Activated CD8-positive, alpha-beta T cell treated with anti-CD3 and anti-CD28 coated beads for 36 hours (primary cell): Measurements from ENCODE around the gene SMIM33. TPM values are rescaled to one million over a fixed set of nuclear protein-coding genes. Genes with fewer than 3 reads are reported as not detected.
"Not testable (repeated sequence)": the region's sequence is repeated elsewhere in the genome, so short reads cannot be mapped to it uniquely, and the experiment has no call there.

ENCODE experiments used
- ATAC-seq: fragments of 200-7000 bp; cut with Tn5 transposase; one replicate; pipeline ENCODE4 v1.10.0; 2021; ENCODE audit warnings: mild to moderate bottlenecking, moderate library complexity
- CTCF ChIA-PET: fragments of 350-600 bp; sonication (Branson Sonifier 250); formaldehyde crosslinking; loops from one replicate; lab custom pipeline; 2021; ENCODE audit warnings: antibody characterized with exemption; lab: Charles Lee
- POLR2A ChIA-PET: fragments of 350-600 bp; sonication (Branson Sonifier 250); formaldehyde crosslinking; loops from one replicate; lab custom pipeline; 2021; ENCODE audit warnings: antibody characterized with exemption; lab: Charles Lee
- DNase-seq: peaks from one replicate; pipeline ENCODE4 v3.0.0-alpha.2; 2020
- H3K27ac Mint-ChIP-seq: one replicate; pipeline ENCODE4 v1.8.0; 2021; ENCODE audit warnings: mild to moderate bottlenecking, mixed read lengths
- H3K27me3 Mint-ChIP-seq: one replicate; pipeline ENCODE4 v1.8.0; 2021; ENCODE audit warnings: mixed read lengths
- H3K36me3 Mint-ChIP-seq: one replicate; pipeline ENCODE4 v1.8.0; 2021; ENCODE audit warnings: low read depth, mixed read lengths
- H3K4me1 Mint-ChIP-seq: one replicate; pipeline ENCODE4 v1.8.0; 2021; ENCODE audit warnings: low read depth, mixed read lengths
- H3K4me3 Mint-ChIP-seq: one replicate; pipeline ENCODE4 v1.8.0; 2021; ENCODE audit warnings: mild to moderate bottlenecking, moderate library complexity, mixed read lengths
- H3K9me3 Mint-ChIP-seq: one replicate; pipeline ENCODE4 v1.8.0; 2021; ENCODE audit warnings: mixed read lengths
- intact Hi-C: fragments of 100-400 bp; cut with micrococcal nuclease; formaldehyde crosslinking; loops from one replicate; pipeline ENCODE4 v1.10.0; 2022
- total RNA-seq, 2 experiments: library from RNA; stranded (reverse); gene quantifications; one replicate each; pipeline ENCODE4 v1.2.3, GENCODE V29; 2021
- TF ChIP-seq, protein P1 (sequence below): fragments of 200-600 bp; IDR thresholded peaks from one replicate; pipeline ENCODE4 v1.8.0; 2022; ENCODE audit warnings: antibody characterized with exemption, mild to moderate bottlenecking

Gene SMIM33
- total RNA-seq, 2 experiments from 2014 or later = 0.16 TPM; not detected in 1

DNA sequence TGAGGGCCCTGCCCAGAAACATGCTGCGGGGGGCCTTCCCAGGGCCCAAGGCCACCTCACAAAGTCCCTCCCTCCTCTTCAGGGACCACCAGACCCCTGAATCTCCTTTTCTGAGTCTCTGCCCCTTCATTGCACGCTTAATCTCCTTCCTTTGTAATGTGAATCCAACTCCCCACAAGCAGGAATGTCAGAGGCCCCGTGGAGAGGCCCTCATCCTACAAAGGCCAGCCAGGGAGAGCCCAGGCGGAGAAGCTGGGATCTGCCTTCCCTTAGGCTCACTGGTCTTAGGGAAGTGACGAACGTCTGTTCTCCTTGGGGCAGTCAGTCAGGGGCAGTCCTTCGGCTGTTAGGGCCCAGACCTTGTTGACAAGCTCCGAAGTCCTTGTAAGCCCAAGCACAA, 2.3 kb downstream of the SMIM33 start:
- ATAC-seq = no peak
- no peak overlapping the region for H3K4me3 Mint-ChIP-seq
- TF ChIP-seq, protein P1, sequence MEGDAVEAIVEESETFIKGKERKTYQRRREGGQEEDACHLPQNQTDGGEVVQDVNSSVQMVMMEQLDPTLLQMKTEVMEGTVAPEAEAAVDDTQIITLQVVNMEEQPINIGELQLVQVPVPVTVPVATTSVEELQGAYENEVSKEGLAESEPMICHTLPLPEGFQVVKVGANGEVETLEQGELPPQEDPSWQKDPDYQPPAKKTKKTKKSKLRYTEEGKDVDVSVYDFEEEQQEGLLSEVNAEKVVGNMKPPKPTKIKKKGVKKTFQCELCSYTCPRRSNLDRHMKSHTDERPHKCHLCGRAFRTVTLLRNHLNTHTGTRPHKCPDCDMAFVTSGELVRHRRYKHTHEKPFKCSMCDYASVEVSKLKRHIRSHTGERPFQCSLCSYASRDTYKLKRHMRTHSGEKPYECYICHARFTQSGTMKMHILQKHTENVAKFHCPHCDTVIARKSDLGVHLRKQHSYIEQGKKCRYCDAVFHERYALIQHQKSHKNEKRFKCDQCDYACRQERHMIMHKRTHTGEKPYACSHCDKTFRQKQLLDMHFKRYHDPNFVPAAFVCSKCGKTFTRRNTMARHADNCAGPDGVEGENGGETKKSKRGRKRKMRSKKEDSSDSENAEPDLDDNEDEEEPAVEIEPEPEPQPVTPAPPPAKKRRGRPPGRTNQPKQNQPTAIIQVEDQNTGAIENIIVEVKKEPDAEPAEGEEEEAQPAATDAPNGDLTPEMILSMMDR = no peak
- H3K36me3 Mint-ChIP-seq = peaks cover 13% of the 10 kb centered on the region
- ChIA-PET POLR2A (interaction anchor here (1.2 to 2.5 kb wide), 3 partner anchors 9 to 32 kb away, joined by 4 to 8 read pairs (median 5); partner anchors contain the start of gene STING1), CTCF (interaction anchor here (1.3 to 1.9 kb wide), 3 partner anchors 9 to 51 kb away, joined by 3 to 7 read pairs (median 4); no protein-coding TSS in a partner anchor)
- intact Hi-C loops = no loop called here
- no peak overlapping the region for H3K27ac Mint-ChIP-seq
- no peak for DNase-seq
- no peaks in the 10 kb centered on the region for H3K27me3 Mint-ChIP-seq
- no peaks in the 10 kb centered on the region for H3K9me3 Mint-ChIP-seq
- peaks cover 68% of the 10 kb centered on the region for H3K4me1 Mint-ChIP-seq

DNA sequence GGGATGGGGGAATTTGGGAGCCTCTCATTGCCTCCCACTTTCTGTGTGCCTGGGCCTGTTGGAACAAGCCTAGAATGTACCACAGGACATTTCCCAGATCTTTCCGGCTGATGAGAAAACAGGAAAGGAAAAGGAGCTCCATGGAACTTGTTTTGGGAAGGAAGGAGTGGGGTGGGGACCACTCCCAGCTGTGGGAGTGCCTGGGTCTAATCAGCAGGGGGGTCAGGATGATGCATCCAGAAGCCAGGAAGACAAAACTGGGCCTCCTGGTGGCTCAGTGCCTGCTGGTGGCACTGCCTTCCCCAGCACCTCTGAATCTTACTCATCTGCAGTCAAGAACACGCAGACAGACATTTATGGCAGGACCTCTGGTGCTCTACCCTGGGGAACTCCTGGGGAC, 2.8 kb downstream of the SMIM33 start:
- ATAC-seq (no peak), DNase-seq (no peak)
- Mint-ChIP-seq H3K9me3 (no peaks in the 10 kb centered on the region), H3K27me3 (no peaks in the 10 kb centered on the region), H3K36me3 (peaks cover 13% of the 10 kb centered on the region), H3K4me1 (peaks cover 66% of the 10 kb centered on the region), H3K4me3 (no peak overlapping the region), H3K27ac (no peak overlapping the region)
- ChIA-PET POLR2A (interaction anchor here (1.2 to 2.5 kb wide), 4 partner anchors 9 to 33 kb away, joined by 3 to 8 read pairs (median 4); partner anchors contain the start of gene STING1), CTCF (interaction anchor here (1.3 to 1.9 kb wide), 3 partner anchors 8 to 51 kb away, joined by 3 to 7 read pairs (median 4); no protein-coding TSS in a partner anchor)
- TF ChIP-seq, protein P1 = no peak
- intact Hi-C loops = no loop called here

DNA sequence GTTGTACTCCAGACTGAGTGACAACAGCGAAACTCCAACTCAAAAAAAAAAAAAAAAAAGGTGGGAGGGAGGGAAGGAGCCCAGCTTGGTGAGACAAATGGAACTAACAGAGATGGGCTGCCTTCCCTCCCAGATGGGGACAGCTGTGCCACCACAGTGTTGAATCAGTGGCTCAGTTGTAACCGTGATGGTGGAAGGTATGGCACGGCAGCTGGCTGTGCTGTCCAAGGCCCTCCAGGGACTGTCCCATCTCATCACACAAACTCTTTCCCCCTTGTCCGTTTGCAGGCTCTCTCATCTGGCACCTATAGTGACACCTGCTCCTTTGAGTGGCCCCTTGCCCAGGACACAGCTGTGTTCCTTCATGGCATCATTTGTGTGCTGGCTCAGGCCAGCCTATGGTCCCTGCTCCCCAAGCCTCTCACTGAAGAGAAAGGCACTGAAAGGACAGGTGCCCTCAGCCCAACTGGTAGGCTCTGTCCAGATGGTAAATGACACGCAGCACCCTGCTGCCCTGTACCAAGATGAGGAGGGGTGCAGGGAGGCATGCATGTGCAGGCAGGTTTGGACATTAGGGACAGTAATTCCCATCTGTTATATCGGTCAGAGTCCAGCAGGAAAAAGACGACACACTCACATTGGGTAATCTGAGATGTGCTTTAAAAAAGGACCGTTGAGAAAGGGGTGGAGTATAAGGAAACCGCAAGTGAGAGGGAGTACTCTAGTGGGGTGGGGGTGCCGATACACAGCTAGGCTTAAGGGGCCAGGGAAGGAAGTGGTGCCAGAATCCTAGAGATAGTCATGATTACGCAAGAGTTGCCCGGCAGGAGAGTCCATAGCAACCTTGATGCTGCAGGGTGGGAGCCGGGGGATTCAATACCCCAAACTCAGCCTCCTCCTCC, 4.3 kb downstream of the SMIM33 start:
- POLR2A ChIA-PET = interaction anchor here (0.6 to 2.5 kb wide), 7 partner anchors 7 to 54 kb away, joined by 3 to 8 read pairs (median 4); partner anchors contain the start of gene STING1
- Mint-ChIP-seq H3K4me1 (peaks cover 62% of the 10 kb centered on the region), H3K27ac (peak overlapping the region; percentile 64), H3K36me3 (peaks cover 17% of the 10 kb centered on the region), H3K27me3 (no peaks in the 10 kb centered on the region), H3K9me3 (no peaks in the 10 kb centered on the region), H3K4me3 (no peak overlapping the region)
- intact Hi-C loops = no loop called here
- TF ChIP-seq, protein P1 = no peak
- ATAC-seq = no peak
- DNase-seq = peak; percentile 24
- CTCF ChIA-PET = interaction anchor here (1.3 kb wide), 1 partner anchor 53 kb away, joined by 3 read pairs; no protein-coding TSS in a partner anchor

DNA sequence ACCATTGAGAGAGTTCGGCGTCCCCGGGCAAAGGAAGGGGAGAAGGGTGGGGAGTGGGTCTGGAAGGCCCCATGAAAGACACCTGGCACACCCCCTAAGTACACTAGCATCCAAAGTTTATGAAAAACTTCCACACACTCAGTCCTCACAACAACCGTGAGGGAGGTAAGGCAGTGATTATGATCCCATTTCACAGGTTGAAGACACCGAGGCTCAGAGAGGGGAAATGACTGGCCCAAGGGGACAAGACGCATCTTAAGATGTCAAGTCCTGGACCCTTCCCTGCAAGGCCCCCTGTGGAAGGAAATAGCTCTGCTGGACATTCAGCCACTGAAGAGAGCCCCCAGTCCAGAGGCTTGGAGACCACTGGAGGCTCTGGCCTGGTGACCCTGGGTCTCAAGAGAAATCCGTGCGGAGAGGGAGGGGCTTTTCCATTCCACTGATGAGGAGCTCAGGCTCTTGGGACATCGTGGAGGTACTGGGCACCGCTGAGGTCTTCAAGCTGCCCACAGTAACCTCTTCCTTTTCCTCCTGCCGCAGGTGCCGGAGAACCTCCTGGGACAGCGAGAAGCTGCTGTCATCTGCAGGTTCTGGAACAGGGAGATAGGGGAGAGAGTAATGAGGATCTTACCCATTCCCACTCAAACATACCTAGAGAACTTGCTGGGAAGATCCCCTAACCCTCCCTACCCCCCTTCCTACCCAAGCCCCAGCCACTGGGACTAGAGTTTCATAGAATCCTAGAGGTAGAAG, 5.2 kb downstream of the SMIM33 start:
- H3K36me3 Mint-ChIP-seq = peaks cover 23% of the 10 kb centered on the region
- CTCF ChIA-PET = interaction anchor here (0.6 to 1.3 kb wide), 3 partner anchors 18 to 54 kb away, joined by 3 read pairs; no protein-coding TSS in a partner anchor
- H3K9me3 Mint-ChIP-seq = no peaks in the 10 kb centered on the region
- H3K27me3 Mint-ChIP-seq = no peaks in the 10 kb centered on the region
- peaks cover 62% of the 10 kb centered on the region for H3K4me1 Mint-ChIP-seq
- intact Hi-C loops = no loop called here
- TF ChIP-seq, protein P1 = no peak
- H3K4me3 Mint-ChIP-seq = no peak overlapping the region
- H3K27ac Mint-ChIP-seq = peak overlapping the region; percentile 64
- ATAC-seq (no peak), DNase-seq (no peak)
- POLR2A ChIA-PET = interaction anchor here (1.1 to 1.7 kb wide), 3 partner anchors 31 to 67 kb away, joined by 3 to 4 read pairs (median 3); no protein-coding TSS in a partner anchor

DNA sequence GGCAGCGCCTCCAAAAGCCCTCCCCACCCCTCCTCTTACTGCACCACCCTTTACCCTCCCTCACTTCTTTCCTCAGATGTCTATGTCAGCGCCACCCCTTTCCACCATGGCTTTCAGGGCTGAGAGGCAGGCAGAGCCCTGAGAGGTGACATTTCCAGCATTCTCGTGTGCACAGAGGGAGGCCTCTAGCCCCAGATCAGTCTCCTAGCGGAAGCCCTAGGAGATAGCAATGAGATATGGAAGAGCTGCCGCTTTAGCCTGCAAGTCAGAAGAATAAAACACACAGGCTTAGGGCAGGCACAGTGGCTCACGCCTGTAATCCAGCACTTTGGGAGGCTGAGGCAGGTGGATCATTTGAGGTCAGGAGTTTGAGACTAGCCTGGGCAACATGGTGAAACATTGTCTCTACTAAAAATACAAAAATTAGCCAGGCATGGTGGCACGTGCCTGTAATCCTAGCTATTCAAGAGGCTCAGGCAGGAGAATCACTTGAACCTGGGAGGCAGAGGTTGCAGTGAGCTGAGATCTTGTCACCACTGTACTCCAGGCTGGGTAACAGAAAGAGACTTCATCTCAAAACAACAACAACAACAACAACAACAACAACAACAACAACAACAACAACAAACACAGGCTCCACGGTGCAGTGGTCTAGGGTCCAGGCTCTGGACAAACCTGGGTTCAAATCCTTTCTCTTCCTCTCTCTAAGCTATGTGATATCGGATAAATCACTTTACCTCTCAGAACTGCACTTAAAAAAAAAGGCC, 8.0 kb downstream of the SMIM33 start:
- DNase-seq, H3K27ac Mint-ChIP-seq, H3K4me3 Mint-ChIP-seq, ATAC-seq, H3K27me3 Mint-ChIP-seq, intact Hi-C loops, H3K9me3 Mint-ChIP-seq: not testable (repeated sequence)
- Mint-ChIP-seq H3K36me3 (peaks cover 23% of the 10 kb centered on the region), H3K4me1 (peaks cover 52% of the 10 kb centered on the region)
- ChIA-PET CTCF (interaction anchor here (0.8 to 4.6 kb wide), 6 partner anchors 8 to 76 kb away, joined by 3 to 31 read pairs (median 3); partner anchors contain the start of gene SMIM33), POLR2A (interaction anchor here (0.6 to 1.0 kb wide), 3 partner anchors 31 to 57 kb away, joined by 3 read pairs; no protein-coding TSS in a partner anchor)

DNA sequence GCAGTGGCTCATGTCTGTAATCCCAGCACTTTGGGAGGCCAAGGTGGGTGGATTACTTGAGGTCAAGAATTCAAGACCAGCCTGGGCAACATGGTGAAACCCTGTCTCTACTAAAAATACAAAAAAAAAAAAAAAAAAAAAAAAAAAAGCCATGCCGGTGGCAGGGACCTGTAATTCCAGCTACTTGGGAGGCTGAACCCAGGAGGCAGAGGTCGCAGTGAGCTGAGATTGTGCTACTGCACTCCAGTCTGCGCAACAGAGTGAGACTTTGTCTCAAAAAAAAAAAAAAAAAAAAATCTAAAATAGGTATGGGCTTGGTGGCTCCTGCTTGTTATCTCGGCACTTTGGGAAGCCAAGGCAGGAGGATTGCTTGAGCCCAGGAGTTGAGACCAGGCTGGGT, 8.9 kb downstream of the SMIM33 start:
- DNase-seq, intact Hi-C loops, H3K4me3 Mint-ChIP-seq, H3K27me3 Mint-ChIP-seq, ATAC-seq, H3K27ac Mint-ChIP-seq, H3K9me3 Mint-ChIP-seq: not testable (repeated sequence)
- ChIA-PET CTCF (interaction anchor here (0.8 to 4.6 kb wide), 4 partner anchors 9 to 77 kb away, joined by 3 to 31 read pairs (median 3); partner anchors contain the start of gene SMIM33), POLR2A (interaction anchor here (0.8 to 3.8 kb wide), 2 partner anchors 9 to 32 kb away, joined by 3 to 21 read pairs; partner anchors contain the start of gene SMIM33)
- Mint-ChIP-seq H3K36me3 (peaks cover 23% of the 10 kb centered on the region), H3K4me1 (peaks cover 48% of the 10 kb centered on the region)
